HL-60 (cell line): Measurements from ENCODE around the gene ADD2.

ENCODE experiments used
- DNase-seq, 2 experiments: peaks; one replicate each; pipeline ENCODE4 v3.0.0-alpha.2; 2010 to 2020; ENCODE audit warnings: low read depth in 1 of 2, low spot score in 1 of 2
- H3K27ac ChIP-seq: fragments of 250-450 bp; sonication (Bioruptor Pico); replicated peaks from 2 replicates; pipeline ENCODE4 v1.5.1; 2020; ENCODE audit warnings: mild to moderate bottlenecking, moderate library complexity
- H3K27me3 ChIP-seq: fragments of 250-450 bp; sonication (Bioruptor Pico); 2 replicates; pipeline ENCODE4 v1.5.1; 2021; ENCODE audit warnings: mild to moderate bottlenecking, moderate library complexity; ENCODE audit not compliant: insufficient read depth, poor library complexity, severe bottlenecking
- H3K4me3 ChIP-seq: replicated peaks from 2 replicates; pipeline ENCODE4 v1.5.1; 2011; ENCODE audit warnings: mild to moderate bottlenecking, control low read depth, low read length; ENCODE audit not compliant: insufficient read depth
- GABPA ChIP-seq: IDR thresholded peaks from 2 replicates; pipeline ENCODE4 v1.6.1; 2012; ENCODE audit warnings: low read depth
- POLR2AphosphoS5 ChIP-seq: IDR thresholded peaks from 2 replicates; pipeline ENCODE4 v1.6.1; 2012; ENCODE audit warnings: low read depth
- REST ChIP-seq: IDR thresholded peaks from 2 replicates; pipeline ENCODE4 v1.6.1; 2012; ENCODE audit warnings: low read depth; ENCODE audit not compliant: insufficient replicate concordance
- SPI1 ChIP-seq: IDR thresholded peaks from 2 replicates; pipeline ENCODE4 v1.6.1; 2012; ENCODE audit warnings: low read depth, mild to moderate bottlenecking, borderline replicate concordance
- TF ChIP-seq, protein P1 (sequence below): IDR thresholded peaks from one replicate; pipeline ENCODE4 v1.5.1; 2011; ENCODE audit warnings: low read length, control low read depth, inconsistent platforms; ENCODE audit not compliant: insufficient read depth

The ADD2 gene

DNA sequence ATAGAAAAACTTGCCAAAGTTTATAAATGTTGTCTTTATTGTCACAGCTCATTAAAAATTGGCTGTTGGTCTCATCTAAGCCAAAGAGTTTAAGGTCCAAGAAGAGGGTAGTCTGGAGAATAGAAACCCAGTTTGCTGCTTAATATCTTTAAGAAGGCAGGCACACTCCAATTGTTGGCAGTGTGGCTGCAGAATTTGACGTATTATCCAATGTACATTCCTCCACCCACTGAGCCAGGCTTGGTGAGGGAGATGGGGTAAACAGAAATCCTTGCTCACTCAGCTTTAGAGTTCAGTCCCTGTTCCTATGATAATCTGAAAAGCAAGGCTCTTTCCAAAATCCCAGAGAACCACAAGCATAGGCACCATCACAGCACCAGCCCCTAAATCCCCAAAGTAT lies 10.7 kb upstream of the ADD2 start:
- no peak for DNase-seq
- TF ChIP-seq REST (no peak), SPI1 (no peak), POLR2AphosphoS5 (no peak), GABPA (no peak)
- TF ChIP-seq, protein P1, sequence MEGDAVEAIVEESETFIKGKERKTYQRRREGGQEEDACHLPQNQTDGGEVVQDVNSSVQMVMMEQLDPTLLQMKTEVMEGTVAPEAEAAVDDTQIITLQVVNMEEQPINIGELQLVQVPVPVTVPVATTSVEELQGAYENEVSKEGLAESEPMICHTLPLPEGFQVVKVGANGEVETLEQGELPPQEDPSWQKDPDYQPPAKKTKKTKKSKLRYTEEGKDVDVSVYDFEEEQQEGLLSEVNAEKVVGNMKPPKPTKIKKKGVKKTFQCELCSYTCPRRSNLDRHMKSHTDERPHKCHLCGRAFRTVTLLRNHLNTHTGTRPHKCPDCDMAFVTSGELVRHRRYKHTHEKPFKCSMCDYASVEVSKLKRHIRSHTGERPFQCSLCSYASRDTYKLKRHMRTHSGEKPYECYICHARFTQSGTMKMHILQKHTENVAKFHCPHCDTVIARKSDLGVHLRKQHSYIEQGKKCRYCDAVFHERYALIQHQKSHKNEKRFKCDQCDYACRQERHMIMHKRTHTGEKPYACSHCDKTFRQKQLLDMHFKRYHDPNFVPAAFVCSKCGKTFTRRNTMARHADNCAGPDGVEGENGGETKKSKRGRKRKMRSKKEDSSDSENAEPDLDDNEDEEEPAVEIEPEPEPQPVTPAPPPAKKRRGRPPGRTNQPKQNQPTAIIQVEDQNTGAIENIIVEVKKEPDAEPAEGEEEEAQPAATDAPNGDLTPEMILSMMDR = no peak
- no peak overlapping the region for H3K4me3 ChIP-seq
- H3K27ac ChIP-seq = no peak overlapping the region
- H3K27me3 ChIP-seq = peaks cover 9% of the 10 kb centered on the region

- TF ChIP-seq GABPA (no peak), SPI1 (no peak), POLR2AphosphoS5 (no peak), REST (no peak)
- TF ChIP-seq, protein P1 = no peak
- no peak for DNase-seq
- Histone ChIP-seq H3K4me3 (no peak overlapping the region), H3K27ac (no peak overlapping the region), H3K27me3 (peaks cover 12% of the 10 kb centered on the region)
Observed at GRCh38 chr2:70777450-70777849, 9.4 kb upstream of the ADD2 start.

- Histone ChIP-seq H3K27me3 (peaks cover 12% of the 10 kb centered on the region), H3K4me3 (no peak overlapping the region), H3K27ac (no peak overlapping the region)
- TF ChIP-seq GABPA = no peak
- no peak for TF ChIP-seq SPI1
- TF ChIP-seq, protein P1 = no peak
- no peak for TF ChIP-seq REST
- TF ChIP-seq POLR2AphosphoS5 = no peak
- DNase-seq = no peak
Observed at GRCh38 chr2:70776266-70776665, 8.3 kb upstream of the ADD2 start.
